Activated CD4-positive, alpha-beta T cell treated with anti-CD3 and anti-CD28 coated beads, Interleukin-2, amount 50 U/mL, for 1 hour (primary cell): Measurements from ENCODE around the gene AGBL4.

ENCODE experiments used
- DNase-seq: peaks from one replicate; pipeline ENCODE4 v3.0.0-alpha.2; 2020

Gene AGBL4

DNA sequence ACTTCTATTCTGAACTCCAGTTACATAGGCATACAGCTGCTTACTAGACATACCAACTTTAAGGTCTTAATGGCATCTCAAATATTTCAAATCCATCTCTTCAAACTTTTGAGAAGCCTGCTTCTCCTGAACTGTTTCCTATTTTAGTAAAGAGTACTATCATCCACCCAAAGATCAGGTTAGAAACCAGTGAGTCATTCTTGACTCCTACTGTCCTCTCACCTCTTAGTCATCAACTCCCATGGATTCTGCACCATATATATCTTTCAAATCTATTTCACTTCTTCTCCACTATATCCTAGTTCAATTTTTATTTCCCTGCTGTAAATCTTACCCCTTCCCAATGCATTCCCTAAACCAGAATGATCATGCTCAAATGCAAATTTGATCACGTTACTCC, 1228.9 kb downstream of the AGBL4 start:
- no peak for DNase-seq

DNA sequence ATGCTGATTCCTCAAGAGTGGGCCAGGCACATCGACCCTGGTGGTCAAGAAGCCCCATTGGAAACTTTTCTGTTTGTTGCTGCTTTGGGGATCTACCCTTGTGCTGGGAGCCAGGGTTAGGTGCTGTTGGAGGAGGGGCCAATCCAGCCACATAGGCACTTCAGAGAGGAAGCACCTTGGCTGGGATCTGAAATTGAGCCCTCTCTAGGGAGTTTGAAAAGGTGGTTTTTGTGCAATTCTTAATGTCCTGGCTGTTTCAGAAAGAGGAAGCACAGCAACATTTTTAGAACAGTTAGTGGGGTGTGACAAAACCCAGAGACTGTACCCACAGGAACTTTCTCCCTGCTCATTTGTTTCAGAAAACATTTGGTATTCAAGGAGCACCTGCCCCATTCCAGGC, 1229.9 kb downstream of the AGBL4 start:
- DNase-seq, result no peak

- no peak for DNase-seq
These were observed 1230.8 kb downstream of the AGBL4 start for GRCh38 chr1:48792961-48793360.

GRCh38 chr1:48790397-48790796, 1233.4 kb downstream of the AGBL4 start:
- no peak for DNase-seq

- no peak for DNase-seq
These were observed 1233.9 kb downstream of the AGBL4 start for GRCh38 chr1:48789903-48790302.

- DNase-seq, result no peak
These were observed 1237.9 kb downstream of the AGBL4 start for GRCh38 chr1:48785869-48786268.

- DNase-seq, result no peak
These were observed 1239.5 kb downstream of the AGBL4 start for GRCh38 chr1:48784301-48784700.

- DNase-seq, result no peak
These were observed 1246.4 kb downstream of the AGBL4 start for GRCh38 chr1:48777219-48777895.

- peak; percentile 38 for DNase-seq
These were observed 1247.1 kb downstream of the AGBL4 start, which contains the start of gene BEND5 for GRCh38 chr1:48776393-48777218. TSS of gene BEND5 (minus strand) at chr1:48776891. CDS start at chr1:48776831, 60 bp downstream.

DNA sequence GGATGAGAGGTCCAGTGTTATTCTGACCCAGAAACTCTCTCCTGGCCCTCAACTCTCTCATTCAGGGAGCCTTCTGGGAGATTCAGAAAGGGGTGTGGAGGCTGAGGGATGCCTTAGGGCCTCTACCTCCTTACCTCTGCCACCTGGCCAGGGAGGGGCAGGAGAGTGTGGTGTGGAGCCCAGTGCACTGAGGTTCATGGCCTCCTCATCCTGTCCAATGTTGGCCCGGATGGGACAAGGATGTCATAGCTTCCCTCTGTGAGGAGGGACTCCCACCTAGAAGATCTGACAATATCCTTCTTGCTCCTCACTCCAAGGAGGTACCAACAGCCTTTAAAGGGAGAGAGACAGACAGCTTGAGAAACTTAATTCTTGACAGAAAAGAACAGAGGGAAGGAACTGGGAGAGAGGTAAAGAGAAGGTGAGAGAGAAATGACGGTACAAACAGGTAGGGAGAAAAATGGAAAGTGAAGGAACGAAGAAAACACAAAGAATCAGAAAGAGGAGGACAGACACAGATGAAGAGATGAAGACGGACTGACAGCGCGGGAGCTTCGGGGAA, 1247.8 kb downstream of the AGBL4 start:
- DNase-seq, result no peak

- no peak for DNase-seq
These were observed 1250.6 kb downstream of the AGBL4 start for GRCh38 chr1:48773133-48773532.

GRCh38 chr1:48772211-48772610, 1251.5 kb downstream of the AGBL4 start:
- DNase-seq, result no peak

GRCh38 chr1:48771561-48771960, 1252.2 kb downstream of the AGBL4 start:
- no peak for DNase-seq

DNA sequence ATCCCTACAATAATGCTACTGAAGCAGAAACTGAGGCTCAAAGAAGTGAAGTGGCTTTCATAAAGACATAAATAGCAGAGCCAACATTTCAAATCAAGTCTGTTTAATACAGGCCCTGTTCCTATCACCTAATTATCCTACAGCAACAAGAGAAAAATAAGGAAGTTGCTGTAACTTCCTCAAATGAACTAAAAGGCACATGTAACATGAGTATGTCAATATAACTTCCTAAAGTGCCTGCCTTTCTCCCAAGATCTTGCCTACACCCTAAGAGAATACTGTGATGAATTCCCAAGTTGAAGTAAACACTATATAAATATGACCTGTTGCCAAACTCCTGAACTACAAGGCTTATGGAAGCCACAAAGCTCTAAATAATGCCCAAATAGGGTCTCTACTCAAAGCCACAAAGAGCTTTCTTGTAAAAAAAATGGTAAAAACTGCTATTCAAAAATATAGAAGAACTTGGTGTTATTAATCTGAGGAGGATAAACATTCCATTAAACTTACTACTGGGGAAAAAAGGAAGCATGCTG, 1255.7 kb downstream of the AGBL4 start:
- DNase-seq, result no peak

DNA sequence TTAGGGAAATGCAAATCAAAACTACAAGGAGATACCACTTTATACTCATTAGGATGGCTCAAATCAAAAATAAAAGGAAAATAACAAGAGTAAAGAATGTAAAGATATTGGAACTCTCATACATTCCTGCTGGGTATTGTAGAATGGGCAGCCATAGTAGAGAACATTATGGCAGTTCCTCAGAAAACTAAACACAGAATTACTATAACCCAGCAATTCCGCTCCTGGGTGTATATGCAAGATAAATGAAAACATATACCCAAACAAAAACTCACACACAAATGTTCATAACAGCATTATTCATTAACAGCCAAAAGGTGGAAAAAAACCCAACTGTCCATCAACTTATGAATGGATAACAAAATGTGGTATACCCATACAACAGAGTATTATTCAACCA, 1258.4 kb downstream of the AGBL4 start:
- DNase-seq, result no peak

DNA sequence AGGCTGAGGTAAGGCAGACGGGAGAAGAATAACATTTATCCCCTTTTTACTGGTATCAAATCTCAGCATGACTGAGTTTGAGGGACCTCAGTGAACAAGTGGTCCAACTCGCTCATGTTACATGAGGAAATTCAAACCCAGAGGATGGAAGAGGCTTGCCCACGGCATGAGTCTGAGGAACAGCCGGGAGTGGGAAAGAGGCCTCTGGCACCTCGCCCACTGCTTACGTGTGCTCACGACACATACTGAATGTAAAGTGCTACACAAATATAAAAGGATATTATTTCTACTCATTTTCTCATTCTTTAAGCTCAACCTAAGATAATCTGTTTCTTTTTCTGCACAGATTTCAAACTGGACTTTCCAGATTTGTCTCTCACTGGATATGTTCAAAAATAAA, 1261.8 kb downstream of the AGBL4 start:
- DNase-seq, result no peak

GRCh38 chr1:48761411-48761810, 1262.3 kb downstream of the AGBL4 start:
- DNase-seq, result no peak

DNA sequence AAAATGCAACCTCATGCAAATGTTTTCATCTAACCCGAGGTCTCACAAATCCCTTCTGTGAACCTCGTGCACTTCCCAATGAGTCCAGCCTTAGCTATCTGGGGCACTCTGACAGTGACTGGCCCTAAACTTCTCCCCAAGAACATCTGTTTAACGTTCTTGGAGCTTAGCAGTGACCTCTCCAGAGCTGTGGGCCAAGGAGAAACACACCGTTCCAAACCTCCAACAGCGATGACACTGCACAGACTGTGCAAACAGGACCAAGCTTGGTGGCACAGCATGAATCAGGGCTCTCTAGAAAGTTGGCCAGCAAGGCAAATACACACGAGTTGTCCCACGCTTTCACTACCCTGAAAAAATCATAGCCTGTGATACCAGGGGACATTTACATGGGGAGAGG, 1262.9 kb downstream of the AGBL4 start:
- DNase-seq, result no peak

DNA sequence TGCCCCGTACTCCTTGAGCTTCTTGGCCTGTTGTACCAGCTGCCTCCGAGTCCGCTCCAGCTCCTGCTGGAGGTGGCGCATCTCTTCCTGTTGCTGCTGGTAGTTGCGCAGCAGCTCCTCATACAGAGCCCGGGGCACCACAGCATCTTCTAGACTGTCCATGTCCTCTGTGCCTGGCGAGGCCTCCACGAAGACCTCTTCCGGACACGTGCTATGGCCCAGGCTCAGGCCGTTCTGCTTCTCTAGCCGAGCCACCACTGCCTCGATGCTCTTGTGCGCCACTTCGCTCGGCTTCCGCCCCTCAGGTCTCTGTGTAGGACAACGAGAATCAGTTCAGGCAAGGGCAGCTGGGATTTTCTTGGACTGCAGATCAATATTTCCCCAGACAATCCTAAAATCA, 1264.8 kb downstream of the AGBL4 start:
- no peak for DNase-seq

DNA sequence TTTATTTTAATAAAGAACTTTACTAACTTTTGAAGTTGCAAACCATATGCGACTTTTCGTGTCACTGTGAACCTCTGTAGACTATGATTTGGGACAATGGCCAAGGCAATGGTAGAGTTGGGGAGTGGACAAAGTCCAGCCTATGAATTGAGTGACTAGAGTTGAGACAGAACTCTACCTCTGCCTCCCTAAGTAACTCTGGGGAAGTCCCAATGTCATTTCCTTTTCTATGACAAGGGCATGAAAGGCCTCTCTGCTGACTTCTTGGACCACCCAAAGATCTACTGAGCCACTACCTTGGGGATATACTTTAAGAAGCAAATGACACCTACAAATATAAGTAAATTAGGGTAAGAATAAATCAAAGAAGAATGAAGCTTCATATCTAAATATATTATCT, 1266.4 kb downstream of the AGBL4 start:
- no peak for DNase-seq

DNA sequence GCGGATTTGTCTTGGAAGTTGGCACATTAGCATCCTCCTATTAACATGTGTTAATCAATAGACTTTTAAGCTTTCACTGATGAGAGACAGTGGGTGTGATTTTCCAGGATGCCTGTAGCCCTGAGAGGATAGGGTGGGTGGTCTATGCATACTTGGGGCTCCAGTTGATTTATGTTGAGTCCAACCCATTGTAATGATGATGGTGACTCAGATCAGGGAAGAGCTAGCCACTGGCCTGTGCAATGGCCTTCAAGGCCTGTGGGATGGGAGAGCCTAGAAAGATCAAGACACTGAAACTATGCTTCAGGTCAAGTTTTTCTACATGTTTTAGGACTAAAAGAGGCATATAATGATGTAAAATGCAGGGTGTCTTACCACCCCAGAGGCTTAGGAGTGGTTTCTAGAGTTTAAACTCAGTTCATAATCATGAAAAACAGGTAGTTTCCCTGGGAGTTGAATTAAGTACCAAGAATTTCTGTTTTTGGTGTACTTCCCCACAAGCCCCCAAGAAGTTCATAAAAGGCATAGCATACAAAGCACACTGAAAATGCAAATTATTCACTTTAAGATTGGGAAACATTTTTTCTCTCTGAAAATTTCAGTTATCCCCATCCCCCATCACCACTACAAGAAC, 1267.0 kb downstream of the AGBL4 start:
- DNase-seq, result no peak

DNA sequence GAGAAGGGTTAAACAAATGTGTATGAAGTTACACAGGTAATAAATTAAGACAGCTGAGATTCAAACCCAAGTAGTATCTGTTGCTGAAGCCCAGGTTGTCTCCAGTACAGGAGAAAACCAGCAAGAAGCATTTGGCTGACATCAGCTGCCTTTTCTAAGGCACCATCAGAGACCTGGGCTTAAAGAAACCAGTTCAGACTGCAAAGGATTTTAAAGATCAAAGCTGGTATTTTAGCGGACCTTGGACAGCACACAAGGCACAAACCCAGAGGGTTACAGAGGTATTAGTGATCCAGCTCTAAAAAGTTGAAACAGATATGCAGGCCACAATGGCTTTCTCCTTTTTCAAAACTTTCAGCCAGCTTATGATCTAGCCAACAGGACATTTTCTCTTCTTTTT, 1270.5 kb downstream of the AGBL4 start:
- no peak for DNase-seq

DNA sequence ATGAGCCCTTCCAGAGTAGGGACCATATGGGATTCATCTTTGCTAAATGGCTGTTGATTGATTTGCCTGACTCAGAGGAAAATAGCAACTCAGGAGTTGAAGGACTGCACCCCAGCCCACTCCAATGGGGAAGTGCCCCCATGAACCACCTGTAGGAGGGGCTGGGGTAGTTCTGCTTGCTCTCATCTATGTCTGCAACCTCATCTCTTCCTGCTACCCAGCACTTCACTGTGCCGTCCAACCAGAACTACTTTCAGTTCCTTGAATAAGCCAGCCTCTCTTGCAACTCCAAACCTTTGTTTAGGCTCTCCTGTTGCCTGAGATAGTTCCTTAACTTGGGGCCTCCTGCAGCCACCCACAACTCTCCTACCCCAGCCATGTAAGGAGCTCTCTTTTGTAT, 1273.6 kb downstream of the AGBL4 start:
- DNase-seq, result no peak
